Stimulated activated CD4-positive, alpha-beta T cell treated with anti-CD3 and anti-CD28 coated beads, Interleukin-12 subunit alpha, Interleukin-12 subunit beta, amount 100 ng/mL, for 4 hours (primary cell): ENCODE measurements around the gene KCTD10.

Experiments used
- DNase-seq: peaks from one replicate; pipeline ENCODE4 v3.0.0-alpha.2; 2020

The KCTD10 gene

GRCh38 chr12:109467978-109468676 lies 9.0 kb downstream of the KCTD10 start:
- DNase-seq = no peak

DNA sequence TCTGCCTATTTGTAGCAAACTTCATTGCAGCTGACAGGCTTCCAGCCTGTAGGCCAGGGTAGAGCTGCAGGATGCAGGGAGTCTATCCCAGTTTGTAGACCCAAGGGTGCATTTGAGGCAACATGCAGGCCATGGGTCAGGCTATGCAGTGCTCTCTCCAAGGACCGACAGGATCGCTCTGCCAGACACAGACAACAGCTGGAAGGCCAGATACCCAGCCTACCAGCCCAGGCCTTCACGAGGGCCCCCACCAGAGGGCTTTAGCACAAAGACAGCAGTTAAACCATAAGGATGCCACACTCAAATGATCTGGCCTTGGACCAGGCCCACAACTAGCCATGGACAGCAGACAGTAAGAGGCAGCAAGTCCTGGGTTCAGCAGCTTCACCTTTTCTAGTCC lies 10.3 kb downstream of the KCTD10 start:
- no peak for DNase-seq

GRCh38 chr12:109466305-109466704 lies 10.8 kb downstream of the KCTD10 start:
- DNase-seq = no peak

- DNase-seq = no peak
These were observed 12.3 kb downstream of the KCTD10 start for GRCh38 chr12:109464642-109465351.

GRCh38 chr12:109463756-109464155 lies 13.3 kb downstream of the KCTD10 start:
- no peak for DNase-seq

DNA sequence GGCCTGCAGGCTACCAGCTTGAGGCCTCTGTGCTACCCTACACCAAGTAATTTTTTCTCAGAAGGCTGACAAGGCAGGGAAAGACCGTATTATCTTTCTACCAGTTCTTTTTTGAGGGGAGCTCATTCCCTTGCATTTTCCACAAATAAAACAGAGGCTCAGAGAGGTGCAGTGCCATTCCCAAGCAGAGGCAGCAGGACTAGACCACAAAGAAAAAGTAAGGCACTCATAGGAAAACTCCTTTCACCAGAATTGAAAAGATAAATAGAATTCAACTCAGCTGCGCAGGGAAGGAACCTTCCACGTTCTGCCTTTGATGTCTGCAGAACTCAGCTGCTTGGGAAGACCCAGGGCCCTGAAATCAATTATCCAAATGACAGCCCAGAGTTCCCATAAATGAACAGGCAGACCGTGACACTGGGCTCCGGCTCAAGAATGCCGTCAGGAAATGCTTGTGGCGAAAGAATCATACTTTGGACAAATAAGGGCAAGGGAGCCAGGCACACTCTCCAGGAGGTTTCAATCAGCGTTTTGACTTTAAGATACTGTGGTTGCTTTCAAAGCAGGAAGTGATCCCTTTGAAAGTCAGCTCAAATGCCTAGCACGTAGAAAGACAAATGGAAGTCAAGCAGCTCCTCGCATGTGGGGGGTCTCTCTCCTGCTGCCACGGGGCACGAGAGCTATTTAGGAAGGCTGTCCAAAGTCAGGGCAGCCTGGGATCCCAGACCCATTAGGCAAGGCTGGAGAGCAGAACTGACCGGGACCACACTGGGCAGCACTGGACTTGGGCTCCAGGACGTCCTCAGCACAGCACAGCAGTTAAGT lies 14.0 kb downstream of the KCTD10 start:
- no peak for DNase-seq

- no peak for DNase-seq
These were observed 15.0 kb downstream of the KCTD10 start for GRCh38 chr12:109461846-109462756.

DNA sequence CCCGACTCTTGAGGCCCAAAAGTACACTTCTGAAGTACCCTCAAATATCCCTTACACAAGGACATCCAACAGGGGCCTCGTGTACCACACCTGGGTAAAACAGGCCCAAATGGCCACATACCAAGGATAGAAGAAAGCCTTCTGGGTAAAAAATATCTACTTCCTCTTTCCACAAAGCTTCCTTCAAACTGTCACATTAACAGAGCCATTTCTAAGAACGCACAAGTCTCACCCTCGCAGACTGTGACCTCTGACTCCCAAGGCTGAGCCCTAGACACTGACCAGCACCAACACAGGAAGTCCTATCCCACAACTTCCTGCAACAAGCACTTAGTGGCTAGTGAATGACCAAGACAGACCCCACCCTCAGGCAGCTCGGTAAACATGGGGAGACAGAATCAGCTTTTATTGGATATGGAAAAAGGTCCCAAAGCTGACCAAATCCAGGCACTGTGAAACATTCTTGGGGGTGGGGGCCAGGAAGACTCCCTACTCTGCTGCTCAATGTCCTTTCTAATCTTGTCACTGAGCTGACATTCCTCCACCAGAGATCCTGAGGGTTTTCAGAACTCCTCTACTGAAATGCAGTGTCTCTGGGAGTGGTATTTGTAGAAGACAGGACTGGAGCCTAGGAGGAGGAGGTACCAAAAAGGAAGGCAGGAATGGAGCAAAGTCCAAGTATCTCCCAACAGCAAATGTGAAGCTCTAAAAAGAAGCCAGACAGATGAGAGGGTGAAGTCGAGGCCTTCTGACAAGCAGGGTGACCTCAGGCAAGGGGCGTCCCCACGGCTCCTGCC lies 15.9 kb downstream of the KCTD10 start:
- DNase-seq = no peak

DNA sequence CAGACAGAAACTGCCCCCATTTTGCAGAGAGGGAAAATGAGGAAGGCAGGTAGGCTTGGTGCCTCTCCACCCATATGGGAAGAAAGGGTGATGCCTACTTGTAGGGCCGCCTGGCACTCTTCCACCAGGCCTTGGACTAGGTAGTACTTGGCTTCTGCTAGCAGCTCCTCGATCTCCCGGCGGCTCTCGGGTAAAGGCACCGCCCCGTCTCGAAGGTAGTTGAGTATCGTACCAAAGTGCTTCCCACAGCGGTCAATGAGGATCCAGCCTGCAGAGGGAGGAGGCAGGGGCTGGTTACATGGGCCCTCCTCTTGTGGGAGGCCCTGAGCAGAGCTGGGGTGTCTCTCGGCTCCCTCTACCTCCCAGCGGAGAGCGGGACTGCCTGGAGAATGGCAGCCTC lies 16.6 kb downstream of the KCTD10 start:
- no peak for DNase-seq

GRCh38 chr12:109459247-109459646 lies 17.9 kb downstream of the KCTD10 start:
- no peak for DNase-seq

DNA sequence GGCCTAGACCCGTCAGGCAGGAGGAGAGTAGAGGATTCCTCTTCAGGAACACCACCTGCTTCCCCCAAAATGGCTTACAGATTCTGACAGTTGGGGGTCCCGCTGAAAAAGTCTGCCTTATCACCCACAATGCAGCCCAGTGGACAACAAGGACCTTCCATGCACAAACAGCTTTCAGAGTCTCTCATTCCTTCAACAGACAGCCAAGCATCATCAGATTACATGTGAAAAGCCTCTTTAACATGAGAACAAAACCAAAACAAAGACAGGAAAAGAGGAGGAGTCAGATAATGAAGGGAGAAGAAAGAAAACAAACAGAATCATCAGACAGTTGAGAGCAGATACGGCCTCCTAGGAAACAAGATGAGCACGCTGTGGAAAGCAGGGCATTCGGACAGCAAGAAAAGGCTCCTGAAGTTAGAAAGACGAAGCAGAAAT lies 18.3 kb downstream of the KCTD10 start:
- DNase-seq = no peak

GRCh38 chr12:109458086-109458485 lies 19.0 kb downstream of the KCTD10 start:
- no peak for DNase-seq

DNA sequence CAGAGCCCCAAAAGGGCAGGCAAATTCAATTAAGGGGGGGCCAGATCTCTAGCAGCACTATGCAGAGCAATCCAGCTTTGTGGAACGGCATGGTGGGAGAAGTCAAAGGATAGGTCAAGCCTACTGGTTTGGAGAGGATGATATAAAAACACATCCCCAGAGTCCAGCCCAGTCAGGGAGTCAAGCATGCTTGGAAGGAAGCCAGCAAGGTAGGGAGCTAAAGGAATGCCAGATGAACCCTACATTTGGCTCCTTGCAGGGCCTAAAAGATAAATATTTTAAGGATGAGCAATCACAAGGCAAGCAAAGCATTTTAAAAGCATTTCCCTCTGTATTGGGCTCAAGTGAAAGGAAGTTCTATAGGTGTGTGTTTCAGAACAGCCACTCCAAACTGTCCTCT lies 21.4 kb downstream of the KCTD10 start:
- DNase-seq = no peak

GRCh38 chr12:109452489-109452888 lies 24.6 kb downstream of the KCTD10 start:
- no peak for DNase-seq

GRCh38 chr12:109451400-109451799 lies 25.7 kb downstream of the KCTD10 start:
- DNase-seq = no peak

GRCh38 chr12:109450980-109451379 lies 26.1 kb downstream of the KCTD10 start:
- DNase-seq = no peak

DNA sequence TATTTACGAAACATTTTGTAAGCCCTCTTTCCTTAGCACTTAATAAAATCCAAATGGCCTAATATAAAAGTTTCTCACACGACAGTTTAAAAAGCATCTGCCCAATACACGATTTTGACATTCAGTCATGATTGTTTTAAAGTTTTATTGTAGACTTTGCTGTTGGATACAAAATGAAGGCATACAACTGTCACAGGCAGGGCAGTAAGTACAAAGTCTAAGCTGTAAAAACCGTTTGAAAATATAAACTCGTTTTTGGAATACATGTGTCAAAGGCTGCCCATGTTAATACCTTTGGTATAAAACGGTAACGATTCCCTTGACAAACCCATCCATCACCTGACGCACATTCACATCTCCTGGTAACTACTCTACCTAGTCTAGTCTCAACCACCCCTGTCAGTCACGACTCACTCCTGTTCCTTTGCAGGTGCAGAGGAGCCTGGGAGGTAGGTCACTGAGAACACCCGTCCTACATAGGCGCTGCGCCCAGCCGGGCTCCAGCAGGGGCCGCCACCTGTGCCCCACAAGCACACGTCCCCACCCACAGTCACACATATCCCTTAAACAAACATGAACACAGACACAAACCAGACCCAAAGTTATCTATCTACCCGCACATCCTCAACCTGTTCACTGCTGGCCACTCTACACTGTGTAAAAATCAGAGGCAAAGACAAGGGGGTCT lies 27.1 kb downstream of the KCTD10 start:
- no peak for DNase-seq

DNA sequence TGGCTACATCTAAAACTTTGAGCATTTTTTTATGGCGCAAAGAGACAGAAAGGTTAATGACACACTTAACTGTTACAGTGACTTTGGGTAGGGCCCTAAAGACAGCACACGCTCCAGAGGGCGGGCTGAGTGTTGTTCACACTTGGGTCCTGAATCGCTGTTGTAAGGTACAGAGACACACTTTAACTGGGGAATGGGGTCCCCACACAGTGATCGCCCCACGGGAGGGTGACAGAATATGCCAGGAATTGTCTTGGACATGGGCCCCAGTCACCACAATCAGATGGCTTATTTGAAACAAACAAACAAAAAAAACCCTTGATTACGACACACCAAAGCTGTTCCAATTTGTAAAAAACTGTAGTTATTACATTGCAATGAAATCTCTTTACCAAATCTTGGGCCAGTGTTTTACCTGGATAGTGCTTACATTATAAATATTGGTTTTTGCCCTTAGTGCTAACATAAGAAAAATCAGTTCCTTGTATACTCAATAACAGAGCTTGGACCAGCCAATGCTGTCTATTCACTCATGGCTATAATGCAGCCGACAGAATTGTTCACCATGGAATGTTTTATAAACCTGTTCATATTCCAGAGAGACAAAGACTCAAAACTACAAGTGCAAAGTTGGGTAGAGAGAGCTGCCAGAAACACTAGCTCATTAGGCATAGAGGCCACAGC lies 28.3 kb downstream of the KCTD10 start:
- DNase-seq = no peak

DNA sequence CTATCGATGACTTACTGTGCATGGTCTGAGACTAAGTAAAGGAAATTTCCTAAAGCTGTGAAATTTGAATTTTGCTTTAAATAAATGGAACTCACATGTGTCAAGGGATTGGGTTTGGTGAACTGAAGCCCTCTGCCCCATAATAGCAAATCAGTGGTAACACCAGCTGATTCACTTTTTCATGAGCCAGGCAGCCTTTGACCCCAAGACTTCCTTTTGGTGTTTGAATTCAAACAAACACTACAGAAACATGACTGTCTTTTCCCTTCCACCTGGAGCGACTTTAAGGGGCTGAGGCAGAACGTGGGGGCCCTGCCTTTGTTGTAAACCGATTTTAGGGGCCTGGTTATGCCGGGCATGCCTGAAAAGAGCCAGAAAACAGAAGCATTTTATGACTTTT lies 28.8 kb downstream of the KCTD10 start:
- DNase-seq = no peak

GRCh38 chr12:109447482-109447881 lies 29.6 kb downstream of the KCTD10 start:
- no peak for DNase-seq

GRCh38 chr12:109446869-109447268 lies 30.2 kb downstream of the KCTD10 start:
- DNase-seq = no peak
